ENCODE data around the gene RHOJ.

DNA sequence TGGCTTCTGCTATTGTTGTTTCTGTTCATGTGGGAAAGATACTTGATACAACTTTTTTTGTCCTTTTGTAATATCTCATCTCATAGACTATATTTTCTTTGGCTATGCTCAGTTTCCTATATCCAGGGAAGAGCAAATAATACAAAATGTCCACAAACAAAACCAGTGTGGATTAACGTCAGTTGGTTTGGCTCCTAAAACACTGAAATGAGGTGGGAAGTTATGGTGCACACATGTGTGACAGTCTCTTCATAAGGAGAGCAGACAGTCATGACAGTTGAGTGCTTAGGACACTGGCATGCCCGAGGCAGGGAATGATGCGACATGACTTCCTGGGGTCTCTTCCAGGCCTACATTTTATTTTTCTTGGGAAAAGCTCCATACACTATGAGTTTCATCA is 27.5 kb downstream of the RHOJ start:
- TF ChIP-seq GATA2 (IDR thresholded peaks at IDR 0.05; ENCODE audit: low read depth, low read length) (no peak), GATA3 (IDR thresholded peaks at IDR 0.05; ENCODE audit: low read depth, low read length) (no peak)
